ENCODE measurements around the gene FLOT2. TPM values are rescaled to one million over a fixed set of nuclear protein-coding genes. Genes with fewer than 3 reads are reported as not detected.

FLOT2 gene
- total and polyA plus RNA-seq, 2 of the 8 experiments (the other 6 are each of a cell fraction or from before 2014, with no cell fraction given), result 116 to 189 TPM

DNA sequence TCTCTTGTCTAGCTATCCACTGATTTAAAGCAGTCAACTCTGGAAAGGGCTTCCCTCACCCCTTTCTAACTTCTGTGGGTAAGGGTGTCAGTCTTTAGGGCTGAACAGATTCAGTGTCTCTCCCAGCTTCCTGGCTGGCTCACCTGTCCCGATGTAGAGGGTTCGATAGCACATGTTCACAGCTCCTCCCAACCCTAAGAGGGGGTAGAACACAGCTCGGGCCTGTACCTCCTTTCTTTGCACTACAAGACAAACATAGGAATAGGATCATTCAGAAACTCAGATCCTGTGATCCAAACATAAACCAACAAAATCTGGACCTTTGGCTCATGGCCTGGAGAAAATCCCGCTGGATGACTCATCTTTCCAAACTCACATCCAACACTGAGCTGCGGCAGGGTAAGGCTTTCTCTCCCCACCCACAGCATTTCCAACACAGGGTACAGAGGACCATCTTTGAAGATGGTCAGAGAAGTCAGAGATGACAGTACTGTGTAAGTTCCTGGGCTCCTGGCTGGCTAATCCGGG is 11.2 kb upstream of the FLOT2 start:
- Histone ChIP-seq H2AK5ac (ENCODE audit: low read depth, low read length) (no peak overlapping the region), H3K36me3 (ENCODE audit: control insufficient read depth in 2 of 4, insufficient read depth in 4 of 4, low read length in 3 of 4) (peaks cover 62 to 80% (median 74%) of the 10 kb centered on the region in 4 experiments), H4K8ac (ENCODE audit: extremely low read depth, insufficient read depth, low read length) (no peak overlapping the region), H2BK12ac (ENCODE audit: low read depth, low read length) (no peak overlapping the region), H4K5ac (ENCODE audit: insufficient read length, low read depth, low read length) (no peak overlapping the region), H3K56ac (replicated peaks; ENCODE audit: insufficient read length, low read depth, low read length) (no peak overlapping the region), H2AFZ (ENCODE audit: low read length) (no peak overlapping the region), H3K9ac (replicated peaks in 1 of 4; ENCODE audit: extremely low read depth in 1 of 4, low read depth in 3 of 4, low read length in 3 of 4) (no peak overlapping the region), H3K4me1 (replicated peaks in 1 of 4; ENCODE audit: control insufficient read depth in 3 of 4, insufficient read depth in 4 of 4, low read length in 3 of 4) (peaks cover 0 to 6% (median 0%) of the 10 kb centered on the region in 4 experiments; a peak in 5 of 7 replicates), H2BK5ac (ENCODE audit: low read depth, low read length) (no peak overlapping the region), H3K4ac (replicated peaks; ENCODE audit: insufficient read length, low read depth, low read length) (no peak overlapping the region), H3K79me2 (ENCODE audit: control insufficient read depth in 1 of 2, insufficient read depth in 2 of 2, low read length in 2 of 2) (no peaks in the 10 kb centered on the region), H4K20me1 (replicated peaks in 1 of 2; ENCODE audit: control insufficient read depth in 1 of 2, insufficient read depth in 2 of 2, low read length in 2 of 2) (peaks cover 6 to 22% of the 10 kb centered on the region in 2 experiments), H3K9me3 (ENCODE audit: insufficient read depth in 2 of 2, low read depth in 1 of 2, low read length in 1 of 2) (no peaks in the 10 kb centered on the region), H3K18ac (ENCODE audit: extremely low read depth, low read length) (no peak overlapping the region), H3K14ac (ENCODE audit: insufficient read length) (no peak overlapping the region), H3K23me2 (ENCODE audit: low read depth, low read length) (no peaks in the 10 kb centered on the region), H4K91ac (replicated peaks; ENCODE audit: insufficient read length, low read length) (no peak overlapping the region), H3K23ac (ENCODE audit: insufficient read length) (no peak overlapping the region), H3K27ac (ENCODE audit: low read depth, low read length) (no peak overlapping the region), H2BK15ac (ENCODE audit: low read length) (no peak overlapping the region), H2BK120ac (replicated peaks; ENCODE audit: low read depth, low read length) (no peak overlapping the region), H3K79me1 (ENCODE audit: low read depth, low read length) (peaks cover 3% of the 10 kb centered on the region; the same call in 1 of the 2 replicates), H2BK20ac (ENCODE audit: low read length) (no peak overlapping the region), H3K27me3 (replicated peaks in 1 of 4; ENCODE audit: control insufficient read depth in 3 of 4, extremely low read depth in 1 of 4, insufficient read depth in 3 of 4, low read length in 3 of 4) (no peaks in the 10 kb centered on the region), H3K4me3 (ENCODE audit: extremely low read depth in 1 of 4, insufficient read depth in 2 of 4, low read depth in 3 of 4, low read length in 4 of 4) (no peak overlapping the region), H3K4me2 (ENCODE audit: insufficient read depth in 1 of 2, low read depth in 2 of 2, low read length in 2 of 2) (no peak overlapping the region)
- 89% methylated on average over 6 of the region's 6 CpGs; no CpG with 5 or more reads in 1 of the 2 experiments for WGBS, 2 experiments (ENCODE audit: extremely low coverage in 1 of 2, insufficient coverage in 1 of 2, insufficient read length in 1 of 2, insufficient replicate concordance in 2 of 2, low coverage in 1 of 2, low lambda C conversion rate in 2 of 2, missing lambda C conversion rate in 1 of 2)
- no peak for FAIRE-seq
- no peak for DNase-seq (ENCODE audit: low read depth in 1 of 2, low spot score in 2 of 2)
- ChIA-PET POLR2A (ENCODE audit: partially characterized antibody) (interaction anchor here (1.0 to 3.1 kb wide), 9 partner anchors 8 to 209 kb away, joined by 3 to 12 read pairs (median 4); partner anchors contain the start of genes FLOT2 and PHF12), CTCF (ENCODE audit: partially characterized antibody) (interaction anchor here (0.6 to 9.6 kb wide), 11 partner anchors 10 to 209 kb away, joined by 3 to 123 read pairs (median 3); partner anchors contain the start of genes NEK8 and TLCD1)
- TF ChIP-seq ASH2L (IDR thresholded peaks at IDR 0.05; ENCODE audit: low read length), result no peak
- no peak for TF ChIP-seq FOSL1 (IDR thresholded peaks at IDR 0.05; ENCODE audit: insufficient read depth, low read depth, low read length)
- no peak for TF ChIP-seq RFX5 (IDR thresholded peaks at IDR 0.05; ENCODE audit: borderline replicate concordance, low read depth, low read length)
- no peak for TF ChIP-seq EZH2 (IDR thresholded peaks at IDR 0.05; ENCODE audit: low read depth, low read length, severe bottlenecking)
- TF ChIP-seq CTBP2 (IDR thresholded peaks at IDR 0.05; ENCODE audit: borderline replicate concordance, insufficient read depth, insufficient read length, low read length), result no peak
- no peak for TF ChIP-seq CBX5 (IDR thresholded peaks at IDR 0.05; ENCODE audit: low read depth, low read length)
- no peak for TF ChIP-seq BCL11A (IDR thresholded peaks at IDR 0.05; ENCODE audit: low read depth in 2 of 2, low read length in 2 of 2)
- TF ChIP-seq GTF2F1 (IDR thresholded peaks at IDR 0.05; ENCODE audit: borderline replicate concordance, low read depth, low read length), result no peak
- no peak for TF ChIP-seq GABPA (IDR thresholded peaks at IDR 0.05; ENCODE audit: borderline replicate concordance, insufficient read depth, low read length)
- TF ChIP-seq SUZ12 (IDR thresholded peaks at IDR 0.05; ENCODE audit: low read length), result no peak
- TF ChIP-seq TAF1 (IDR thresholded peaks at IDR 0.05; ENCODE audit: low read depth, low read length), result no peak
- no peak for TF ChIP-seq TCF12 (IDR thresholded peaks at IDR 0.05; ENCODE audit: low read depth, low read length)
- no peak for TF ChIP-seq TAF7 (optimal IDR thresholded peaks at IDR 0.05; ENCODE audit: borderline replicate concordance, low read depth, low read length)
- no peak for TF ChIP-seq JUND (IDR thresholded peaks at IDR 0.05; ENCODE audit: low read length)

Data from H1 (cell line).